DOHH2 (cell line): Measurements from ENCODE around the gene ATP13A3.

ENCODE experiments used
- H3F3A ChIP-seq: fragments of 200-600 bp; sonication (generic), shearing (Covaris generic); 2 replicates; pipeline ENCODE4 v1.6.0; 2016; ENCODE audit warnings: antibody characterized with exemption, mild to moderate bottlenecking; ENCODE audit not compliant: control insufficient read depth, insufficient read depth
- H3K27ac ChIP-seq: fragments of 200-600 bp; sonication (generic); 2 replicates; pipeline ENCODE4 v1.5.1; 2014; ENCODE audit warnings: low read depth, mild to moderate bottlenecking, low read length, moderate library complexity
- H3K27me3 ChIP-seq: fragments of 200-600 bp; sonication (generic); 2 replicates; pipeline ENCODE4 v1.6.1; 2014; ENCODE audit warnings: mild to moderate bottlenecking, low read length, mixed read lengths; ENCODE audit not compliant: control insufficient read depth
- H3K36me3 ChIP-seq: fragments of 200-600 bp; sonication (generic); 2 replicates; pipeline ENCODE4 v1.6.1; 2014; ENCODE audit warnings: mild to moderate bottlenecking, low read length, moderate library complexity, mixed read lengths; ENCODE audit not compliant: control insufficient read depth
- H3K4me1 ChIP-seq: fragments of 200-600 bp; sonication (generic); 2 replicates; pipeline ENCODE4 v1.6.1; 2014; ENCODE audit warnings: mild to moderate bottlenecking, low read length, mixed read lengths; ENCODE audit not compliant: control insufficient read depth
- H3K4me2 ChIP-seq: fragments of 200-600 bp; sonication (generic); 2 replicates; pipeline ENCODE4 v1.6.0; 2014; ENCODE audit warnings: mild to moderate bottlenecking, low read length, moderate library complexity
- H3K4me3 ChIP-seq: fragments of 200-600 bp; sonication (generic); 2 replicates; pipeline ENCODE4 v1.5.1; 2014; ENCODE audit warnings: mild to moderate bottlenecking, low read length, mixed read lengths
- H3K79me2 ChIP-seq: fragments of 200-600 bp; sonication (generic); 2 replicates; pipeline ENCODE4 v1.6.1; 2014; ENCODE audit warnings: mild to moderate bottlenecking, low read length, mixed read lengths; ENCODE audit not compliant: control insufficient read depth
- H3K9me2 ChIP-seq: fragments of 200-600 bp; sonication (generic); replicated peaks from 2 replicates; pipeline ENCODE4 v1.6.1; 2014; ENCODE audit warnings: mild to moderate bottlenecking, low read length, mixed read lengths; ENCODE audit not compliant: control insufficient read depth
- H3K9me3 ChIP-seq: fragments of 200-600 bp; sonication (generic); 2 replicates; pipeline ENCODE4 v1.6.1; 2014; ENCODE audit warnings: antibody characterized with exemption, low read length, mixed read lengths; ENCODE audit not compliant: control insufficient read depth, insufficient read depth
- H4K20me1 ChIP-seq: fragments of 200-600 bp; sonication (generic); 2 replicates; pipeline ENCODE4 v1.6.0; 2014; ENCODE audit warnings: low read depth, mild to moderate bottlenecking, antibody characterized with exemption, low read length, moderate library complexity; ENCODE audit not compliant: control insufficient read depth, insufficient read depth
- EZH2phosphoT487 ChIP-seq: fragments of 200-600 bp; sonication (generic); IDR thresholded peaks from 2 replicates; pipeline ENCODE4 v1.6.1; 2017; ENCODE audit warnings: borderline replicate concordance, mild to moderate bottlenecking, antibody characterized with exemption, low read length, moderate library complexity, mixed read lengths
- TF ChIP-seq, protein P1 (sequence below): fragments of 200-600 bp; sonication (generic); IDR thresholded peaks from one replicate; pipeline ENCODE4 v1.5.1; 2014; ENCODE audit warnings: antibody characterized with exemption, mild to moderate bottlenecking, low read depth, low read length; ENCODE audit not compliant: poor library complexity, severe bottlenecking

ATP13A3 gene

DNA sequence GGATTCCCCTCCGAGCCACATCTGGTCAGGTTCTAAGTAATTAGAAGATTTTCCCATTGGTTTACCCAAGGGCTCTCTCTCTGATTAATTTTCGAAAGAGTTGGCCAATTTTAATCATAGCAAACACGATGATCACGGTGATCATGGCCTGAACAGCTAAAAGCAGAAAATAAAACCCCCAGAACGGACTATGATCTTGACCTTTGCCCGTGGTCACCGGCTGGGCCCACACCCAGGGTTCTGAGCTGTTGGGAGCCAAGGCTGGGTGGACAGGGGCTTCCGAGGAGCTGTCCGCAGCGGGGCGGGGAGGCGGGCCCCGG, 90.3 kb downstream of the ATP13A3 start:
- Histone ChIP-seq H3K9me2 (no peaks in the 10 kb centered on the region), H3K27me3 (peaks cover 49% of the 10 kb centered on the region), H3K9me3 (no peaks in the 10 kb centered on the region), H3K4me1 (no peaks in the 10 kb centered on the region; the same call in 1 of the 2 replicates), H3K36me3 (no peaks in the 10 kb centered on the region), H3K4me2 (no peak overlapping the region), H3K79me2 (no peaks in the 10 kb centered on the region), H3F3A (no peaks in the 10 kb centered on the region; the same call in 1 of the 2 replicates), H3K4me3 (no peak overlapping the region), H3K27ac (no peak overlapping the region), H4K20me1 (no peaks in the 10 kb centered on the region)
- TF ChIP-seq, protein P1, sequence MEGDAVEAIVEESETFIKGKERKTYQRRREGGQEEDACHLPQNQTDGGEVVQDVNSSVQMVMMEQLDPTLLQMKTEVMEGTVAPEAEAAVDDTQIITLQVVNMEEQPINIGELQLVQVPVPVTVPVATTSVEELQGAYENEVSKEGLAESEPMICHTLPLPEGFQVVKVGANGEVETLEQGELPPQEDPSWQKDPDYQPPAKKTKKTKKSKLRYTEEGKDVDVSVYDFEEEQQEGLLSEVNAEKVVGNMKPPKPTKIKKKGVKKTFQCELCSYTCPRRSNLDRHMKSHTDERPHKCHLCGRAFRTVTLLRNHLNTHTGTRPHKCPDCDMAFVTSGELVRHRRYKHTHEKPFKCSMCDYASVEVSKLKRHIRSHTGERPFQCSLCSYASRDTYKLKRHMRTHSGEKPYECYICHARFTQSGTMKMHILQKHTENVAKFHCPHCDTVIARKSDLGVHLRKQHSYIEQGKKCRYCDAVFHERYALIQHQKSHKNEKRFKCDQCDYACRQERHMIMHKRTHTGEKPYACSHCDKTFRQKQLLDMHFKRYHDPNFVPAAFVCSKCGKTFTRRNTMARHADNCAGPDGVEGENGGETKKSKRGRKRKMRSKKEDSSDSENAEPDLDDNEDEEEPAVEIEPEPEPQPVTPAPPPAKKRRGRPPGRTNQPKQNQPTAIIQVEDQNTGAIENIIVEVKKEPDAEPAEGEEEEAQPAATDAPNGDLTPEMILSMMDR = no peak
- TF ChIP-seq EZH2phosphoT487 = no peak

- Histone ChIP-seq H3K9me3 (no peaks in the 10 kb centered on the region), H3K27me3 (peaks cover 49% of the 10 kb centered on the region), H4K20me1 (no peaks in the 10 kb centered on the region), H3K4me2 (no peak overlapping the region), H3K9me2 (no peaks in the 10 kb centered on the region), H3K4me3 (no peak overlapping the region), H3K36me3 (no peaks in the 10 kb centered on the region), H3K4me1 (no peaks in the 10 kb centered on the region; the same call in 1 of the 2 replicates), H3K79me2 (no peaks in the 10 kb centered on the region), H3F3A (no peaks in the 10 kb centered on the region; the same call in 1 of the 2 replicates), H3K27ac (no peak overlapping the region)
- no peak for TF ChIP-seq EZH2phosphoT487
- TF ChIP-seq, protein P1 = no peak
Measured at GRCh38 chr3:194395778-194396538, 90.8 kb downstream of the ATP13A3 start.

- TF ChIP-seq, protein P1 = no peak
- no peak for TF ChIP-seq EZH2phosphoT487
- no peaks in the 10 kb centered on the region for H3K9me2 ChIP-seq
- no peaks in the 10 kb centered on the region; the same call in 1 of the 2 replicates for H3F3A ChIP-seq
- H3K9me3 ChIP-seq = no peaks in the 10 kb centered on the region
- no peak overlapping the region for H3K4me3 ChIP-seq
- no peaks in the 10 kb centered on the region for H4K20me1 ChIP-seq
- H3K4me1 ChIP-seq = no peaks in the 10 kb centered on the region; the same call in 1 of the 2 replicates
- H3K4me2 ChIP-seq = no peak overlapping the region
- H3K36me3 ChIP-seq = no peaks in the 10 kb centered on the region
- peaks cover 49% of the 10 kb centered on the region for H3K27me3 ChIP-seq
- no peaks in the 10 kb centered on the region for H3K79me2 ChIP-seq
- no peak overlapping the region for H3K27ac ChIP-seq
Measured at GRCh38 chr3:194395212-194395611, 91.6 kb downstream of the ATP13A3 start.
